Effector CD4-positive, alpha-beta T cell (primary cell): ENCODE data around the gene NPLOC4.
"Not testable (repeated sequence)": the region's sequence is repeated elsewhere in the genome, so short reads cannot be mapped to it uniquely, and the experiment has no call there.

Experiments
- DNase-seq: peaks from one replicate; pipeline ENCODE4 v3.0.0-alpha.2; 2020

Gene NPLOC4

GRCh38 chr17:81532490-81533287 lies 104.2 kb downstream of the NPLOC4 start:
- DNase-seq = no peak

- not testable (repeated sequence) for DNase-seq
Measured at GRCh38 chr17:81531998-81532404, 104.9 kb downstream of the NPLOC4 start.

- DNase-seq = not testable (repeated sequence)
Measured at GRCh38 chr17:81531013-81531412, 105.9 kb downstream of the NPLOC4 start.

- no peak for DNase-seq
Measured at GRCh38 chr17:81529437-81529803, 107.5 kb downstream of the NPLOC4 start.

DNA sequence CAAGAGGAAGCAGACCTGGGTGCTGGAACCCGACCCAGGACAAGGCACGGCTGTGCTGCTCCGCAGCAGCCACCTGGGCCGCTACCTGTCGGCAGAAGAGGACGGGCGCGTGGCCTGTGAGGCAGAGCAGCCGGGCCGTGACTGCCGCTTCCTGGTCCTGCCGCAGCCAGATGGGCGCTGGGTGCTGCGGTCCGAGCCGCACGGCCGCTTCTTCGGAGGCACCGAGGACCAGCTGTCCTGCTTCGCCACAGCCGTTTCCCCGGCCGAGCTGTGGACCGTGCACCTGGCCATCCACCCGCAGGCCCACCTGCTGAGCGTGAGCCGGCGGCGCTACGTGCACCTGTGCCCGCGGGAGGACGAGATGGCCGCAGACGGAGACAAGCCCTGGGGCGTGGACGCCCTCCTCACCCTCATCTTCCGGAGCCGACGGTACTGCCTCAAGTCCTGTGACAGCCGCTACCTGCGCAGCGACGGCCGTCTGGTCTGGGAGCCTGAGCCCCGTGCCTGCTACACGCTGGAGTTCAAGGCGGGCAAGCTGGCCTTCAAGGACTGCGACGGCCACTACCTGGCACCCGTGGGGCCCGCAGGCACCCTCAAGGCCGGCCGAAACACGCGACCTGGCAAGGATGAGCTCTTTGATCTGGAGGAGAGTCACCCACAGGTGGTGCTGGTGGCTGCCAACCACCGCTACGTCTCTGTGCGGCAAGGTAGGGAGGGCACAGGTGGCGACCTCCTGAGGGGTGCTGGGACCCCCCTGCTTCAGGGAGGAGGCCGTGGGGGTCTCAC lies 108.1 kb downstream of the NPLOC4 start:
- DNase-seq = no peak

GRCh38 chr17:81528384-81528650 lies 108.6 kb downstream of the NPLOC4 start:
- DNase-seq = no peak

DNA sequence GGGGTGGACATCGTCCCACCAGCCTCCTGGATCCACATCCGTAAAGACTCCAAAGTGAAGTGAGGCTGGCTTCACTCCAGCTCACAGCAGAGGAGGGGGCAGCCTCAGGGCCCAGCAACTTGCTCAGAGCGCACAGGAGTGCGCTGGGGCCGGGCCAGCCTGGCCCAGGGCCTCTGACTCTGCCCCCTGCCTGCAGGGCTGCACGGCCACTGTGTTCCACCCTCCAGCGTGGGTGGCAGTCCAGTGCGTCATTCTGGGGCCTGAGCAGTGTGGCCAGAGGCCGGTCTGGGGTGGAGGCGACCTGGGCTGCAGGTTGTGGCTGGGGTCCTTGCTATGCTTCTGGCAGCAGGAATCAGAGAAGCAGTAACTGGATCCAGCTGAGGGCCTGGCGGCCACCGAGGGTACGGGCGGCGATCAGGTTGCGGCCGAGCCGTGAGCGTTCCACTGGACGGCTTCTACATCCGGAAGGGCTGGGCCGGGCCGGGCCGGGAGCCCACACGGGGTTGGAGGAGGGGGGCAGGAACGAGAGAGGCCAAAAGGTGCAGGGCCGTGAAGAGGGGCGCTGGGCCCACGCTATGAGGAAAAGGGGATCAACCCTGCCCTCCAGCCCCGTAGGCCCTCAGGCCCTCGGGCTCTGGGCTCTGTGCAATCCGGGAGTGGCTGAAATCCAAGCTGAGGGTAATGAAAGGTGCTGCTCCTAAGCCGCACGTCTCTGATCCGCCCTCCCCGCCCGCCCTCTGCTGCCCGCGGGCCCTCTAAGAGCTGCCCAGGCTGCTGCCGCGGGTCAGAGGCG lies 109.1 kb downstream of the NPLOC4 start, which contains the start of gene FSCN2:
Gene FSCN2, plus strand, starts transcription at position 787 of the 793 bp plus-strand sequence. CDS start 155 bp downstream, outside the sequence.
- DNase-seq = no peak

DNA sequence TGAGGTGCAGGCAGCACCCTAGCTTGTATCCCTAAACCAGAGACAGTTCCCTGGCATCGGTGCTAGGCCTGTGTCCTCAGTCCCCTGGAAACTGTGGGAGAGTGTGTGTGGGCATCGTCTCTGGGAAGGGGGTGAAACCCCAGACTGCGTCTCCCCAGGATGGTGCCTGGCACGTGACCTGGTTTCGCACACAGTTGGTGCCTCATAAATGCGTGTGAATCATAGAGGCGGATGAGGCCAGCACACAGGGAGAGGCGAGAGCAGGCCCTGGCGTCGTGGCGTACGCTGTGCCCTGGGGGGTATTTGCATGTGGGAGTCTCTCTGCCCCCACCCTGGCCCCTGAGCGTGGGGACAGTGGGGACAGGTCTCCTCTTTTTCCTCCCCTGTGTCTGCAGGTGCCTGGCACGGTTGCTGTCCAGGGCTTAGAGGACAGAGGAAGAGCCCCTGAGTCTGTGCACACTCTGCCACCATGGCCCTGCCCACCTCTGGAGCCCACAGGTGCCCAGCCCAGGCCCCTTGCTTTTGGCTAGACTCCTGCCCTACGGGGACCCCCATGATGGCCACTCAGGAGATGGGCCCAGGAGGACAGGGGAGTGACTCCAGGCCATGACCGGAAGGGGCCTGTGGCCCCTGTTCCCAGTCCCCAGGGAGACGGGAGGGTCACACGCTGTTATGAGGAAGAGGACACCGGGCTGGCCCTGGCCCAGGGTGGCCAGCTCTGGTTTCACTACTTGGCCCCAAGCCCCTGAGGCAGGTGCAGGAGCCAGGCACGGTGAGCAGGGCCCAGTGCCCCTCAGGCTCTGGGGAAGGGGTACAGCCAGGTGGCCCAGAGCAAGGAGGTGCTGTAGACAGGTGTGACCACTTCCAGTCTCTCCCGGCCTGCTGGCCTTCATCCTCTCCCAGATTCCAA lies 110.0 kb downstream of the NPLOC4 start:
- DNase-seq = no peak

GRCh38 chr17:81524865-81525159 lies 112.1 kb downstream of the NPLOC4 start:
- DNase-seq = no peak

DNA sequence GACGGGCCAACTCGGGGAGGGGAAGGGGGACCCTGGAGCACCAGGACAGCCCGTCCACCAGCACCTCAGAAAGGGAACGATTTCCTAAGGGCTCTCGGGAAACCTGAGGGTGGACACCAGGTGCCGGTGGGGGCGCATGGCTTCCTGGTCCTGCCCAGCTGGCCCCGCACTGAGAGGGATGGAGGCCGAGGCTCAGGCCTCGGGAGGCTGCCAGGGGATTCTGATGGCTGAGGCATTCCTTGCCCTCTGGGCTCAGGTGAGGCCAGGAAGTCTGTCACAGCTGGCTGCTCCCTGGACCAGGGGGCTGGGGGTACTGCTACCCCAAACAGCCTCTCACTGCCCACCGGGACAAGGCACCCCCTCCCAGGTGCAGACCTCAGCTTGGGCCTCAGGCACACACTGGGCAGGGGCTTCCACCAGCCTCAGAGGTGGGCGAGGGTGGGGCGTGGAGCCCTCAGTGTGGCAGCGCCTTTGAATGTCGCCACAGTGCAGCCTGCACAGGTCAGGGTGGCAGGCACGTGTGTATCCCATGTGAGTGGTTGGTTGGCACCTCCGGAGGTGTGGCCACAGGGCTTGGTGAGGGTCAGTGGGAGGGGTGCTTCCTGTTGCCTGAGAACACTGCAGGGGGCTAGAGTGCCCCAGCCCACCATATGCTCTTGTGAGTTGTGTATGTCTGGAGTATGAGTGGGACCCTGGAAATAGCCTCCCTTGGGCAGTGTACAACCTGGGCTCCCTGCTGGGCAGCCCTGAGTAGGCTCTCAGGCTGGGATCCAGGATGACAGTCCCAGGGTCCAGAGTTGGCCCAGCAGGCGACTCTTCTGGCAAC lies 112.7 kb downstream of the NPLOC4 start:
- DNase-seq = no peak

DNA sequence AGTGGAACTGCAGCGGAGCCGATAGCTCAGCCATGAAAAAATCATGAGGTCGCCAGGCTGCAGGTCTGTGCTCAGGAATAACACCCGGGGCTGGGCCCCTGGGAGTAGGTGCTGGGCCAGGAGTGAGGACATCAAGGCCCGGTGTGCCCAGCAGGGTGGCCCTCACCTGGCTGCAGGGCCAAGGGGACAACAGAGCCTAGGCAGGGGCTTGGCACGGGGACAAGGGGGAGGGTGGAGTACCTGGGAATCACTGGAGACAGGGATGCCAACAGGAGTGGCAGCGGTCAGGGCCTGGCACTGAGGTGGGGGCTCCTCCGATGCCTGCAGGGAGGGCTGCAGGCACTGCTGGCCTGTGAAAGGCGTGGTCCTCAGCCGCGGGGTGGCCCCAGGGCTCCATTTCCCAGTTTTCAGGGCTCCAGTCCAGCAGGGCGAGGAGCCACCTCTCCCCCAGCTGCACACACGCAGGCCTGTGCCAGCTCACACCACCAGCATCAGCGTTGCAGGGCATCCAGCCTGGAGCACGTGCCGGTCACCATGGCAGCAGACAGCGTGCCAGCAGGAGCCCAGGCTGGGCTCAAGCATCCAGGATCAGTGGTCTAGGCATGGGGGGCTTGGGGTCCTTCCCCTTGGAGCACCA lies 113.4 kb downstream of the NPLOC4 start:
- DNase-seq = no peak

DNA sequence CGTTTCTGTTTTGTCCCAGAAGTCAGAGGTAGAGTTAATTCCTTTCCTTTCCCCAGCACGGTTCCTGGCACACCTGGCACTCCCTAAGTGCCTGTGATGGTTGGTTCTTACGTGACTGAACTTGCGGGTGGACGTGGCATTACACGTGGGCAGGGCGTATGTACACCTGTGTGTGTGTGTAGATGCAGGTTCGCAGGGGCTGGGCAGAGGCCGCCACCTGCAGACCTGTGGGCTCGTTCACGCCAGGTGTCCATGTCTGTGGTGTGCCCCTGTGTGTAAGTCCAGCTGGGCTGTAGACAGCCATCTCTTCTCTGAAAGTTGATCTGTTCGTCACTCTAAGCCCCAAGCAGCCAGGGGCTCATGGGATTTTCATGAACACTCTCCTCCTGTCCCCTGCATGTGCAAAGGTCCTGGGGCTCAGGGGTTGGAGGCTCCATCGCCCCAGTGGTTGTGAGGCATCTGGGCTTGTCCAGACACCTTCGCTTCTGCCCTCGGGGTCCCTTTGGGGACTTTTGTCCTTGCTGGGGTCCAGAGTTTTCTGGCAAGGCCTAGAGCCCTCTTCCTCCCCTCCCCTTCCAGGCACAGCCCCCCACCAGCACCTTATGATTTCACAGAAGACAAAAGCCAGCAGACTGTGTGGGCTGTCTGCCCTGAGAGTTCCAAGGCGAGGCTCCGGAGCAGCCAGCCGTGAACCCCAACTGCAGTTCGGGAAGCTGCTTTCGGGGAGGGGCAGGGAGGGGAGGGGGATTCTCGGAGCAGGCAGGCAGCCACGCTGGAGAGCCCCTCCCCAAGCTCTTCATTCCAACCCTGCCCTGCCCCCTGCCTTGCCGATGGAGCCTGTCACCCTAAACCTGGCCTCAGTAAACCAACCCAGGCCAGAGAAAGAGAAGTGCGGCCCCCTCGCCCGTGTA lies 114.2 kb downstream of the NPLOC4 start:
- no peak for DNase-seq

GRCh38 chr17:81520021-81520901 lies 116.7 kb downstream of the NPLOC4 start:
- no peak for DNase-seq

- peak; percentile 66 for DNase-seq
Measured at GRCh38 chr17:81519284-81520020, 117.5 kb downstream of the NPLOC4 start.

- DNase-seq = no peak
Measured at GRCh38 chr17:81518785-81519283, 118.1 kb downstream of the NPLOC4 start.

- no peak for DNase-seq
Measured at GRCh38 chr17:81518113-81518784, 118.7 kb downstream of the NPLOC4 start.

DNA sequence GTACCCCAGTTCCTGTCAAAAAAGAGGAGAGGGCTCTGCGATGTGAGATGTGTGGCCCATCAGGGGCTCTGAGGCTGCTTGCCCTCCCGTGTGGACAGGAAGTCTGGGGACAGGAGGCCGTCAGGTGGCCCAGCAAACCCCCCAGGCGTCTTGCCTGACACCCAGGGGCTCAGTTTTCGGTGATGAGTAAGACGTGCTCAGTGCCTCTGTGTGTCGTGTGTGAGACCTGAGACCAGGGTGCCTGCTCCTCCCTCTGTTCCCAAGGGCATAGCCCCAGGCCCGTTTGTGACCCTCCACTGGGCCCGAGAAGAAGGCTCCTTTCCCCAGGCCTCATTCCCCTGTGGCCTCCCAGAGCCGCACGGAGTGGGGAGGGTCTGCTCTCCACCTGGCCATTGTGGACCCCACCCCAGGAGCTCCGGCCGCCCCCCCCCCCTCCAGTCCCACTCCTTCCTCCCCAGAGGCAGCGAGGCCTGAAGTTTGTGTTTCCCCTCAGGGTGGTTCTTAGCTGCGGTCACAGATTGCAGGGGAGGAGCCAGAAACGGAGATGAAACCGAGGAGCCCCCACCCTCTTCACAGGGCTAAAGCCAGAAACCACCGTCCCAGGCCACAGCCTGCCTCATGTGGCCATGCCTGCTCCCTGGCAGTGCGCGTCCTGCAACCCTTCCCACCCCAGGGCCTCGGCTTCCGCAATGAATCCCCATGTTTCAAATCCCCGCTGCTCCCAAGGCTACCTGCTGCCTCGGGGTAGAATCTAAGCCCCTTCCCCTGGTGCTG lies 119.4 kb downstream of the NPLOC4 start:
- no peak for DNase-seq
